SU-DHL-6 (cell line): Measurements from ENCODE around the gene MTCH1.
A peak's percentile ranks its signal among the peaks of the same experiment; 100 is the strongest.

Source experiments
- H2AFZ ChIP-seq: fragments of 200-600 bp; sonication (generic); 2 replicates; pipeline ENCODE4 v1.6.1; 2014; ENCODE audit warnings: low read depth, mild to moderate bottlenecking, moderate library complexity, mixed read lengths, antibody characterized with exemption, low read length; ENCODE audit not compliant: severe bottlenecking
- H3F3A ChIP-seq: fragments of 200-600 bp; shearing (Covaris generic); 2 replicates; pipeline ENCODE4 v1.6.0; 2016; ENCODE audit warnings: antibody characterized with exemption, mild to moderate bottlenecking; ENCODE audit not compliant: insufficient read depth
- H3K27ac ChIP-seq: fragments of 200-600 bp; sonication (generic); 2 replicates; pipeline ENCODE4 v1.5.1; 2016; ENCODE audit warnings: low read depth, mild to moderate bottlenecking, low read length, moderate library complexity, mixed read lengths
- H3K27me3 ChIP-seq: fragments of 200-600 bp; sonication (generic), shearing (Covaris generic); 2 replicates; pipeline ENCODE4 v1.6.0; 2014; ENCODE audit warnings: mild to moderate bottlenecking, low read length
- H3K36me3 ChIP-seq: fragments of 200-600 bp; sonication (generic); 2 replicates; pipeline ENCODE4 v1.6.1; 2014; ENCODE audit warnings: mild to moderate bottlenecking, low read length, mixed read lengths
- H3K4me2 ChIP-seq: fragments of 300-600, 200-600 bp; shearing (Covaris generic), sonication (generic); 2 replicates; pipeline ENCODE4 v1.6.0; 2014; ENCODE audit warnings: low read length, low read depth, mild to moderate bottlenecking; ENCODE audit not compliant: poor library complexity, severe bottlenecking
- H3K4me3 ChIP-seq: fragments of 200-600 bp; sonication (generic); 2 replicates; pipeline ENCODE4 v1.5.1; 2014; ENCODE audit warnings: antibody characterized with exemption, low read length, mild to moderate bottlenecking, mixed read lengths; ENCODE audit not compliant: insufficient read depth, poor library complexity, severe bottlenecking
- H3K79me2 ChIP-seq: fragments of 200-600 bp; sonication (generic); 2 replicates; pipeline ENCODE4 v1.6.1; 2014; ENCODE audit warnings: mild to moderate bottlenecking, low read length, moderate library complexity; ENCODE audit not compliant: insufficient read depth
- H3K9ac ChIP-seq: fragments of 200-600 bp; sonication (generic); 2 replicates; pipeline ENCODE4 v1.7.0; 2014; ENCODE audit warnings: mild to moderate bottlenecking, low read length
- H3K9me2 ChIP-seq: fragments of 200-600 bp; sonication (generic); replicated peaks from 2 replicates; pipeline ENCODE4 v1.6.1; 2014; ENCODE audit warnings: low read length; ENCODE audit not compliant: insufficient read depth
- H3K9me3 ChIP-seq: fragments of 200-600 bp; sonication (generic); 2 replicates; pipeline ENCODE4 v1.6.1; 2014; ENCODE audit warnings: low read length, mixed read lengths; ENCODE audit not compliant: insufficient read depth
- H4K20me1 ChIP-seq: fragments of 200-600 bp; sonication (generic); 2 replicates; pipeline ENCODE4 v1.6.1; 2014; ENCODE audit warnings: low read depth, mild to moderate bottlenecking, antibody characterized with exemption, low read length, moderate library complexity, mixed read lengths
- CTCF ChIP-seq: fragments of 200-600 bp; sonication (generic); IDR thresholded peaks from one replicate; pipeline ENCODE4 v1.5.1; 2017; ENCODE audit warnings: antibody characterized with exemption, mild to moderate bottlenecking, low read length, moderate library complexity; ENCODE audit not compliant: insufficient read depth, poor library complexity, severe bottlenecking
- EZH2phosphoT487 ChIP-seq: fragments of 200-600 bp; sonication (generic), shearing (Covaris generic); conservative IDR thresholded peaks from 2 replicates; pipeline ENCODE4 v1.6.1; 2018; ENCODE audit warnings: mild to moderate bottlenecking, antibody characterized with exemption, low read length, moderate library complexity, mixed read lengths

Gene MTCH1, protein sequence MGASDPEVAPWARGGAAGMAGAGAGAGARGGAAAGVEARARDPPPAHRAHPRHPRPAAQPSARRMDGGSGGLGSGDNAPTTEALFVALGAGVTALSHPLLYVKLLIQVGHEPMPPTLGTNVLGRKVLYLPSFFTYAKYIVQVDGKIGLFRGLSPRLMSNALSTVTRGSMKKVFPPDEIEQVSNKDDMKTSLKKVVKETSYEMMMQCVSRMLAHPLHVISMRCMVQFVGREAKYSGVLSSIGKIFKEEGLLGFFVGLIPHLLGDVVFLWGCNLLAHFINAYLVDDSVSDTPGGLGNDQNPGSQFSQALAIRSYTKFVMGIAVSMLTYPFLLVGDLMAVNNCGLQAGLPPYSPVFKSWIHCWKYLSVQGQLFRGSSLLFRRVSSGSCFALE

GRCh38 chr6:36985808-36986703 lies at the start of gene MTCH1:
Gene MTCH1 (minus strand): TSS chr6:36986196. CDS start chr6:36986173, 23 bp downstream.
- Histone ChIP-seq H3K27ac (peak within 1 kb of the TSS; percentile 60), H3F3A (peaks cover 7% of the 10 kb centered on the region; the same call in 1 of the 2 replicates), H3K79me2 (peaks cover 49% of the 10 kb centered on the region), H2AFZ (peak within 1 kb of the TSS; percentile 77), H3K36me3 (no peaks in the 10 kb centered on the region), H3K4me3 (peak within 1 kb of the TSS; percentile 76), H3K9me2 (no peaks in the 10 kb centered on the region), H3K4me2 (peak within 1 kb of the TSS; percentile 65), H3K9me3 (no peaks in the 10 kb centered on the region), H3K27me3 (no peaks in the 10 kb centered on the region), H3K9ac (peak within 1 kb of the TSS; percentile 96), H4K20me1 (peaks cover 17% of the 10 kb centered on the region; the same call in 1 of the 2 replicates)
- TF ChIP-seq EZH2phosphoT487 (no peak), CTCF (no peak)

DNA sequence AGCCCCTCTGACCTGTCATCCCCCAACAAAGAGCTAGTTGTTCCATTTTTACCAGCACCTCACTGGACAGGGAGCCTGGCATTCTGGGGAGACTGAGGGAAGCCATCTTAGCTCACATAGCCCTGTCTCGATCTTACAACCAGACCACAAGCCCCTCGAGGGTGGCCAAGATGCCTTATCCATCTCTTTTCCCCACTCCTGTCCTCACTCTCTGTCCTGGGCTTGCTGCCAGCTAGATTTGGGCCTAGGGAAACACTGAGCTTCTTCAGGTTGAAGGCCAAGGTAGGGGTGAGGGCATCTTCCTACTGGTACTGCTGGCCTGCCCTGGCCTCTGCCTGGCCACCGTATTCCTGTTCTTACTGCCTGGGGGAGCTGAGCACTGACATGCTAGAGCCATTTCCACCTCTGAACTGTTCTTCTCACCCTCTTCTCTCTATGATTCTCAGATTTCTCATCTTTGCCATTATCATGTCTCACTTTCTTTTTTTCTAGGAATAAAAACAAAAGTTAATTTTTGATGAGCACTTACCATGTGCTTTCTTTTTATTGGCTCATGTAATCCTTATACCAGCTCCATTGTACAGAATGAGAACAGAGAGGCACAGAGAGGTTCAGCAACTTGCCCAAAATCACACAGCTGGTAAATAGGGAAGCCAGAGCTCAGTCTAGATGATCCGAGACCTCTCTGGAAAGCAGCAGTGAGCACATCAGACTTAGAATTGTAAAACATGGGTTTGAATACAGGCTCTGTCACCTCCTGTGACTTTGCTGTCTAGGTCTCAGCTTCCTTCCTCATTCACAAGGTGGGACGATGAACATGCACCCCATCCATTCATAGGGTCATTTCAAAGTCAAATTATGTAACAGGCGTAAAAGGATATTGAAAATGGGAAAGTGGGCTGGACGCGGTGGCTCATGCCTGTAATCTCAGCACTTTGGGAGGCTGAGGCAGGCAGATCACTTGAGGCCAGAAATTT lies 48.1 kb upstream of the MTCH1 start:
- Histone ChIP-seq H3K9me3 (peaks cover 7% of the 10 kb centered on the region), H3K27me3 (no peaks in the 10 kb centered on the region), H3F3A (no peaks in the 10 kb centered on the region), H3K27ac (no peak overlapping the region), H3K79me2 (no peaks in the 10 kb centered on the region), H3K36me3 (peaks cover 10% of the 10 kb centered on the region), H4K20me1 (no peaks in the 10 kb centered on the region), H2AFZ (no peak overlapping the region), H3K9me2 (no peaks in the 10 kb centered on the region), H3K4me2 (no peak overlapping the region), H3K4me3 (no peak overlapping the region), H3K9ac (no peak overlapping the region)
- TF ChIP-seq EZH2phosphoT487, result no peak

- Histone ChIP-seq H3K4me2 (no peak overlapping the region), H3K9ac (no peak overlapping the region), H3K9me3 (peaks cover 7% of the 10 kb centered on the region), H3K27me3 (no peaks in the 10 kb centered on the region), H3K36me3 (peaks cover 10% of the 10 kb centered on the region), H2AFZ (no peak overlapping the region), H3K9me2 (no peaks in the 10 kb centered on the region), H3K27ac (no peak overlapping the region), H3K4me3 (no peak overlapping the region), H3F3A (no peaks in the 10 kb centered on the region), H3K79me2 (no peaks in the 10 kb centered on the region), H4K20me1 (no peaks in the 10 kb centered on the region)
- TF ChIP-seq EZH2phosphoT487 (no peak), CTCF (no peak)
Measured at GRCh38 chr6:37033255-37033654, 47.3 kb upstream of the MTCH1 start.
